Activated B cell treated with CpG ODN at 0.5 μM for 24 hours (primary cell): ENCODE measurements around the gene LMNTD2. TPM values are rescaled to one million over a fixed set of nuclear protein-coding genes. Genes with fewer than 3 reads are reported as not detected.

ENCODE experiments used
- ATAC-seq: fragments of 200-7000 bp; cut with Tn5 transposase; one replicate; pipeline ENCODE4 v1.10.0; 2021; ENCODE audit warnings: low read depth, mild to moderate bottlenecking, moderate library complexity
- CTCF ChIA-PET: fragments of 350-600 bp; sonication (Branson Sonifier 250); formaldehyde crosslinking; loops from one replicate; lab custom pipeline; 2021; ENCODE audit warnings: antibody characterized with exemption; lab: Charles Lee
- POLR2A ChIA-PET: fragments of 350-600 bp; sonication (Branson Sonifier 250); formaldehyde crosslinking; loops from one replicate; lab custom pipeline; 2021; ENCODE audit warnings: antibody characterized with exemption; lab: Charles Lee
- DNase-seq: peaks from one replicate; pipeline ENCODE4 v3.0.0; 2022
- H3K27ac Mint-ChIP-seq: one replicate; pipeline ENCODE4 v1.8.0; 2020; ENCODE audit warnings: mixed read lengths
- H3K27me3 Mint-ChIP-seq: one replicate; pipeline ENCODE4 v1.8.0; 2021; ENCODE audit warnings: mixed read lengths
- H3K36me3 Mint-ChIP-seq: one replicate; pipeline ENCODE4 v1.8.0; 2021; ENCODE audit warnings: low read depth, mixed read lengths
- H3K4me1 Mint-ChIP-seq: one replicate; pipeline ENCODE4 v1.8.0; 2021; ENCODE audit warnings: mixed read lengths
- H3K4me3 Mint-ChIP-seq: one replicate; pipeline ENCODE4 v1.8.0; 2020; ENCODE audit warnings: mild to moderate bottlenecking, mixed read lengths
- H3K9me3 Mint-ChIP-seq: one replicate; pipeline ENCODE4 v1.8.0; 2020; ENCODE audit warnings: mixed read lengths
- CTCF ChIP-seq: fragments of 200-600 bp; IDR thresholded peaks from one replicate; pipeline ENCODE4 v1.8.0; 2022; ENCODE audit warnings: antibody characterized with exemption, mild to moderate bottlenecking
- intact Hi-C: fragments of 100-400 bp; cut with micrococcal nuclease; formaldehyde crosslinking; loops from one replicate; pipeline ENCODE4 v1.15.1; 2024
- total RNA-seq: library from RNA; stranded (reverse); gene quantifications from 2 replicates; pipeline ENCODE4 v1.2.3, GENCODE V29; 2022

Gene LMNTD2
- total RNA-seq, 1 donor from 2014 or later = 8.6 TPM

DNA sequence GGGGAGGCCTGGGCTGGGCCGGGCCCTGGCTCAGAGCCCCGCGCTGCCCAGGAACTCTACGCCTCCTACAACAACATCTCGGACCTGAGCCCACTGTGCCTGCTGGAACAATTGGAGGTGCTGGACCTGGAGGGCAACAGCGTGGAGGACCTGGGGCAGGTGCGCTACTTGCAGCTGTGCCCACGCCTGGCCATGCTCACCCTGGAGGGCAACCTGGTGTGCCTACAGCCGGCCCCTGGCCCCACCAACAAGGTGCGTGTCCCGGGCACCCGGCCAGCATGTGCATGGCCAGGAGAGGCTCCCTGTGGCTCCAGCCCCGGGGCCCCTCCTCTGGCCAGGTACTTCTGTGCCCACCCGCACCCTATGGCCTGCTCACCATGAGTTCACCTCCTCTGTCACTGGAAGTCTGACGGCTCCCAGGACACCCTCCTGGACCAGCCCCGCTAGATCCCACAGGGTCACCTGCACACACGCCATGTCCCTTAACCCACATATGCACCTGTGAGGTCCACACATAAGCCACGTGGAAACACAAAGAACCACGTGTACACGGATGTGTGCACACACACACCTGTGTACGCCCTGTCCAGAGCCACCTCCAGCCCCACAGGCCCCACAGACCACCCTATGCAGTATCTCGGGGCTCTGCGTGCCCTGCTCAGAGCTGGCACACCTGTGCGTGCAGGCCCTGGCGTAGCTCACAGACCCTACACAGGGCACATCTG lies 10.4 kb downstream of the LMNTD2 start:
- Mint-ChIP-seq H3K4me1 (no peaks in the 10 kb centered on the region), H3K9me3 (no peaks in the 10 kb centered on the region), H3K4me3 (no peak overlapping the region), H3K27me3 (no peaks in the 10 kb centered on the region), H3K27ac (no peak overlapping the region), H3K36me3 (peaks cover 5% of the 10 kb centered on the region)
- CTCF ChIA-PET = no interaction called here
- POLR2A ChIA-PET = no interaction called here
- ATAC-seq = no peak
- no peak for DNase-seq
- intact Hi-C loops = no loop called here
- TF ChIP-seq CTCF = no peak

GRCh38 chr11:548700-549603 lies 11.6 kb downstream of the LMNTD2 start:
- H3K9me3 Mint-ChIP-seq = no peaks in the 10 kb centered on the region
- TF ChIP-seq CTCF = no peak
- no peak overlapping the region for H3K27ac Mint-ChIP-seq
- CTCF ChIA-PET = interaction anchor here (0.6 kb wide), 1 partner anchor 175 kb away, joined by 3 read pairs; no protein-coding TSS in a partner anchor
- intact Hi-C loops = no loop called here
- no peaks in the 10 kb centered on the region for H3K4me1 Mint-ChIP-seq
- ATAC-seq = peak; percentile 34
- POLR2A ChIA-PET = no interaction called here
- DNase-seq = no peak
- H3K36me3 Mint-ChIP-seq = peaks cover 5% of the 10 kb centered on the region
- no peak overlapping the region for H3K4me3 Mint-ChIP-seq
- H3K27me3 Mint-ChIP-seq = no peaks in the 10 kb centered on the region

- no peak for ATAC-seq
- no peak for DNase-seq
- Mint-ChIP-seq H3K4me3 (no peak overlapping the region), H3K4me1 (peaks cover 1% of the 10 kb centered on the region), H3K36me3 (peaks cover 8% of the 10 kb centered on the region), H3K9me3 (no peaks in the 10 kb centered on the region), H3K27me3 (no peaks in the 10 kb centered on the region), H3K27ac (no peak overlapping the region)
- ChIA-PET POLR2A (interaction anchor here (1.0 to 1.3 kb wide), 2 partner anchors 9 to 15 kb away, joined by 3 to 5 read pairs; partner anchors contain the start of gene LMNTD2), CTCF (interaction anchor here (0.9 kb wide), 1 partner anchor 10 kb away, joined by 3 read pairs; no protein-coding TSS in a partner anchor)
- intact Hi-C loops = no loop called here
- no peak for TF ChIP-seq CTCF
These were observed 15.4 kb downstream of the LMNTD2 start for GRCh38 chr11:545171-545570.

DNA sequence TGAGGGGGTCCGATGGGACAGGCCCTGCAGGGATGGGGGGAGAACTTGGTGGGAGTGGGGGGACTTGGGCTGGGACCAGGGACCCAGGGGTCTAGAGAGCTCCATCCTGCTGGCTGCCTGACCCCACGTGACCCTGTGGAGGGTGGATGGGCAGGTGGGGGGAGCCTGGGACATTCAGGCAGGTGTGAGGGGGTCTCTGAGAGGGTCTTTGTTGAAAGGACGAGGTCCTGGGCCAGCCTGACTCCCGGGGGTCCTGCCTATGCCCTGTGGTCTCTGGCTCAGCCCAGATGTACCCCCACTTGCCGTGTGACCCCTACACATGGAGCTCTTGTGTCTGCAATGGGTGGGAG lies 15.7 kb downstream of the LMNTD2 start:
- intact Hi-C loops = no loop called here
- no peak for ATAC-seq
- Mint-ChIP-seq H3K36me3 (peaks cover 8% of the 10 kb centered on the region), H3K27ac (no peak overlapping the region), H3K9me3 (no peaks in the 10 kb centered on the region), H3K27me3 (no peaks in the 10 kb centered on the region), H3K4me1 (peaks cover 1% of the 10 kb centered on the region), H3K4me3 (no peak overlapping the region)
- no peak for DNase-seq
- ChIA-PET CTCF (no interaction called here), POLR2A (interaction anchor here (1.3 kb wide), 1 partner anchor 9 kb away, joined by 5 read pairs; no protein-coding TSS in a partner anchor)
- TF ChIP-seq CTCF = no peak

GRCh38 chr11:541433-541885 lies 19.1 kb downstream of the LMNTD2 start:
- CTCF ChIA-PET = no interaction called here
- H3K36me3 Mint-ChIP-seq = peaks cover 8% of the 10 kb centered on the region
- intact Hi-C loops = no loop called here
- DNase-seq (no peak), ATAC-seq (no peak)
- peaks cover 19% of the 10 kb centered on the region for H3K4me1 Mint-ChIP-seq
- POLR2A ChIA-PET = no interaction called here
- no peak for TF ChIP-seq CTCF
- no peaks in the 10 kb centered on the region for H3K9me3 Mint-ChIP-seq
- H3K27me3 Mint-ChIP-seq = no peaks in the 10 kb centered on the region
- H3K27ac Mint-ChIP-seq = no peak overlapping the region
- no peak overlapping the region for H3K4me3 Mint-ChIP-seq
